ENCODE data around the gene GBP1.

GBP1 gene

DNA sequence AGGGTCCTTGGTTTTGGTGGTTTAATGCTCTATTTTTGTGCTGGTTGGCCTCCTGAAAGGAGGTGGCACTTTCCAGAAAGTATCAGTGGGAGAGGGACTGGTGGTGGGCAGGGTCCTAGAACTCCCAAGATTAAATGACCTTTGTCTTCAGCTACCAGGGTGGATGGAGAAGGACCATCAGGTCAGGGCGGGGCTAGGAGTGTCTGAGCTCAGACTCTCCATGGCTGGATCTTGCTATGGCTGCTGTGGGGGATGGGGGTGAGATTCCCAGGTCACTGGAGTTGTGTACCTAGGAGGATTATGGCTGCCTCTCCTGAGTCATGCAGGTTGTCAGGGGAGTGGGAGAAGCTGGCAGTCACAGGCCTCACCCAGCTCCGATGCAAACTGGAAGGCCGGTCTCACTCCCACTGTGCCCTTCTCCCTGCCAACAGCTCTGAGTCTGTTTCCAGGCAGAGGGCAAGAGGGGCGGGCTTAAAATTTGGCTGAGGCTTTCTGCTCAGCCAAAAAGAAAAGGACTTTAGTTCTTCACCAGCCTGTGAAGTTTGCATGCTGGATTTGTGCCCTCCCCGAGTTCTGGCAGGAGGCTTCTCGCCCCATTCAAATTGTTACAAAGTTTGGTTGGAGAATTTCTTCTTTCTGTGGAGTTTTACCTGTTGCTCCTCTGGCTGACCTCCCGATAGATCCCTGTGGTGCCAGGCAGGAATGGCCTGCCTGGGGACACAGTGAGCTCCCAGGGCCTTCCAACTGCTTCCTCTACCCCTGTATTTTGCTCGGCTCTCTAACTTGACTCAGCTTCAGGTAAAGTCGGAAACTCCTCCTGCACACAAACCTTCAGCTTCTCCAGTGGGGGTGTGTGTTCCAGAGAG, 59.5 kb downstream of the GBP1 start:
- Histone ChIP-seq H3K9ac (ENCODE audit: low read length) (no peak overlapping the region), H3K4me2 (ENCODE audit: low read depth, low read length, poor library complexity, severe bottlenecking) (no peak overlapping the region), H3K27ac (ENCODE audit: low read depth, low read length) (no peak overlapping the region), H3K79me2 (ENCODE audit: insufficient read depth, low read length) (no peaks in the 10 kb centered on the region), H3K27me3 (ENCODE audit: low read length) (no peaks in the 10 kb centered on the region), H3K9me2 (replicated peaks; ENCODE audit: insufficient read depth, low read length) (no peaks in the 10 kb centered on the region), H3K4me3 (ENCODE audit: insufficient read depth, low read length, poor library complexity, severe bottlenecking) (no peak overlapping the region), H3K36me3 (ENCODE audit: low read length) (no peaks in the 10 kb centered on the region), H2AFZ (ENCODE audit: low read depth, low read length, severe bottlenecking) (no peak overlapping the region), H4K20me1 (ENCODE audit: low read depth, low read length) (no peaks in the 10 kb centered on the region), H3K9me3 (ENCODE audit: insufficient read depth, low read length) (no peaks in the 10 kb centered on the region), H3F3A (ENCODE audit: insufficient read depth) (no peaks in the 10 kb centered on the region)
- TF ChIP-seq, protein P1, sequence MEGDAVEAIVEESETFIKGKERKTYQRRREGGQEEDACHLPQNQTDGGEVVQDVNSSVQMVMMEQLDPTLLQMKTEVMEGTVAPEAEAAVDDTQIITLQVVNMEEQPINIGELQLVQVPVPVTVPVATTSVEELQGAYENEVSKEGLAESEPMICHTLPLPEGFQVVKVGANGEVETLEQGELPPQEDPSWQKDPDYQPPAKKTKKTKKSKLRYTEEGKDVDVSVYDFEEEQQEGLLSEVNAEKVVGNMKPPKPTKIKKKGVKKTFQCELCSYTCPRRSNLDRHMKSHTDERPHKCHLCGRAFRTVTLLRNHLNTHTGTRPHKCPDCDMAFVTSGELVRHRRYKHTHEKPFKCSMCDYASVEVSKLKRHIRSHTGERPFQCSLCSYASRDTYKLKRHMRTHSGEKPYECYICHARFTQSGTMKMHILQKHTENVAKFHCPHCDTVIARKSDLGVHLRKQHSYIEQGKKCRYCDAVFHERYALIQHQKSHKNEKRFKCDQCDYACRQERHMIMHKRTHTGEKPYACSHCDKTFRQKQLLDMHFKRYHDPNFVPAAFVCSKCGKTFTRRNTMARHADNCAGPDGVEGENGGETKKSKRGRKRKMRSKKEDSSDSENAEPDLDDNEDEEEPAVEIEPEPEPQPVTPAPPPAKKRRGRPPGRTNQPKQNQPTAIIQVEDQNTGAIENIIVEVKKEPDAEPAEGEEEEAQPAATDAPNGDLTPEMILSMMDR (IDR thresholded peaks at IDR 0.05; ENCODE audit: insufficient read depth, low read length, poor library complexity, severe bottlenecking), result no peak
- TF ChIP-seq EZH2phosphoT487 (conservative IDR thresholded peaks at IDR 0.05; ENCODE audit: low read length), result no peak

Measured in SU-DHL-6 (cell line).